Gastroesophageal sphincter (tissue), 4 donors: ENCODE measurements around the gene BRIP1. TPM values are rescaled to one million over a fixed set of nuclear protein-coding genes. Genes with fewer than 3 reads are reported as not detected.

Source experiments
- ATAC-seq: fragments of 150-250 bp; one replicate; pipeline ENCODE4 v1.9.1; 2016; ENCODE audit warnings: mild to moderate bottlenecking, moderate library complexity
- H3K27ac ChIP-seq, 4 donors: fragments of 200-600 bp; sonication (generic) in 3 of 4; 1 replicate in 3 of 4; 2 replicates in 1 of 4; pipeline ENCODE4 v1.5.1; 2016 to 2019
- H3K27me3 ChIP-seq: fragments of 200-600 bp; sonication (generic); one replicate; pipeline ENCODE4 v1.5.1; 2019
- H3K36me3 ChIP-seq, 2 donors: fragments of 200-600 bp; sonication (generic); one replicate each; pipeline ENCODE4 v1.5.1; 2019; ENCODE audit warnings: control low read depth in 1 of 2
- H3K4me1 ChIP-seq, 3 donors: fragments of 200-600 bp; sonication (generic); 1 replicate in 2 of 3; 2 replicates in 1 of 3; pipeline ENCODE4 v1.5.1; 2016 to 2019; ENCODE audit warnings: control low read depth in 2 of 3
- H3K4me3 ChIP-seq, 2 donors: fragments of 200-600 bp; sonication (generic); one replicate each; pipeline ENCODE4 v1.5.1; 2019; ENCODE audit warnings: mild to moderate bottlenecking in 1 of 2, moderate library complexity in 1 of 2
- H3K9me3 ChIP-seq, 3 donors: fragments of 200-600 bp; sonication (generic); one replicate each; pipeline ENCODE4 v1.5.1; 2017 to 2019; ENCODE audit warnings: control low read depth in 2 of 3
- CTCF ChIP-seq, 4 experiments: fragments of 200-600 bp in 2 of 4; fragments of 450-650 bp in 2 of 4; sonication (generic) in 1 of 4; IDR thresholded peaks; one replicate each; pipeline ENCODE4 v1.5.1; 2017 to 2019; ENCODE audit warnings: antibody characterized with exemption in 4 of 4, mild to moderate bottlenecking in 2 of 4, moderate library complexity in 2 of 4
- EP300 ChIP-seq: sonication (generic); formaldehyde crosslinking; IDR thresholded peaks from one replicate; pipeline ENCODE4 v1.6.1; 2017; ENCODE audit warnings: antibody characterized with exemption, mild to moderate bottlenecking
- POLR2A ChIP-seq, 2 donors: fragments of 450-650 bp; IDR thresholded peaks; one replicate each; pipeline ENCODE4 v1.6.1; 2017; ENCODE audit warnings: antibody characterized with exemption in 2 of 2, mild to moderate bottlenecking in 2 of 2, moderate library complexity in 1 of 2
- POLR2AphosphoS5 ChIP-seq: sonication (generic); formaldehyde crosslinking; IDR thresholded peaks from one replicate; pipeline ENCODE4 v1.6.1; 2017; ENCODE audit warnings: antibody characterized with exemption
- WGBS, 2 donors: methylation state at CpG; one replicate each; pipeline ENCODE4 v1.1.5; 2018; ENCODE audit warnings: low coverage in 1 of 2; 5-methylcytosine and 5-hydroxymethylcytosine counted together
- total RNA-seq, 4 donors: library from RNA; depleted of rRNA; stranded (reverse); fragments of >200 nt; gene quantifications; one replicate each; pipeline ENCODE4 v1.1.0, GENCODE V29; 2016

Gene BRIP1
- total RNA-seq, 4 donors from 2014 or later, result 0.15 to 1.1 (median 0.29) TPM

DNA sequence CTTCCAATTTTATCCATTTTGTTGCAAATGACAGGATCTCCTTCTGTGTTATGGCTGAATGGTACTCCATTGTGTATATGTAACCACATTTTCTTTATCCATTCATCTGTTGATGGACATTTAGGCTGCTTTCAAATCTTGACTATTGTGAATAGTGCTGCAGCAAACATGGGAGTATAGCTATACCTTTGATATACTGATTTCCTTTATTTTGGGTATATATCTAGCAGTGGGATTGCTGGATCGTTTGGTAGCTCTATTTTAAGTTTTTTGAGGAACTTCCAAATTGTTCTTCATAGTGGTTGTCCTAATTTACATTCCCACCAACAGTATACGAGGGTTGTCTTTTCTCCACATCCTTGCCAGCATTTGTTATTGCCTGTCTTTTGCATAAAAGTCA lies 67.8 kb downstream of the BRIP1 start:
- H3K4me3 ChIP-seq, result no peak overlapping the region
- WGBS, 2 donors, result 80 to 94% methylated on average over 2 of the region's 2 CpGs
- TF ChIP-seq POLR2A (IDR thresholded peaks at IDR 0.05) (no peak), CTCF (IDR thresholded peaks at IDR 0.05) (no peak), POLR2AphosphoS5 (no peak), EP300 (no peak)
- H3K36me3 ChIP-seq, result no peaks in the 10 kb centered on the region
- no peak for ATAC-seq
- no peak overlapping the region for H3K27ac ChIP-seq
- H3K9me3 ChIP-seq, result no peaks in the 10 kb centered on the region
- no peaks in the 10 kb centered on the region for H3K27me3 ChIP-seq
- H3K4me1 ChIP-seq, result no peaks in the 10 kb centered on the region

GRCh38 chr17:61794792-61795191 lies 68.5 kb downstream of the BRIP1 start:
- H3K36me3 ChIP-seq, result no peaks in the 10 kb centered on the region
- no peak overlapping the region for H3K4me3 ChIP-seq
- no peaks in the 10 kb centered on the region for H3K9me3 ChIP-seq
- no peak for ATAC-seq
- WGBS, 2 donors, result 100% methylated on average over 1 of the region's 1 CpG
- no peaks in the 10 kb centered on the region for H3K4me1 ChIP-seq
- no peak for TF ChIP-seq CTCF (IDR thresholded peaks at IDR 0.05)
- TF ChIP-seq POLR2A (IDR thresholded peaks at IDR 0.05), result no peak
- no peak for TF ChIP-seq EP300
- TF ChIP-seq POLR2AphosphoS5, result no peak
- no peak overlapping the region for H3K27ac ChIP-seq
- no peaks in the 10 kb centered on the region for H3K27me3 ChIP-seq

GRCh38 chr17:61794242-61794641 lies 69.1 kb downstream of the BRIP1 start:
- Histone ChIP-seq H3K36me3 (no peaks in the 10 kb centered on the region), H3K9me3 (no peaks in the 10 kb centered on the region), H3K4me1 (no peaks in the 10 kb centered on the region), H3K27ac (no peak overlapping the region), H3K27me3 (no peaks in the 10 kb centered on the region), H3K4me3 (no peak overlapping the region)
- ATAC-seq, result no peak
- TF ChIP-seq POLR2A (IDR thresholded peaks at IDR 0.05) (no peak), POLR2AphosphoS5 (no peak), CTCF (IDR thresholded peaks at IDR 0.05) (no peak), EP300 (no peak)
- 94 to 95% methylated on average over 4 of the region's 4 CpGs for WGBS, 2 donors

DNA sequence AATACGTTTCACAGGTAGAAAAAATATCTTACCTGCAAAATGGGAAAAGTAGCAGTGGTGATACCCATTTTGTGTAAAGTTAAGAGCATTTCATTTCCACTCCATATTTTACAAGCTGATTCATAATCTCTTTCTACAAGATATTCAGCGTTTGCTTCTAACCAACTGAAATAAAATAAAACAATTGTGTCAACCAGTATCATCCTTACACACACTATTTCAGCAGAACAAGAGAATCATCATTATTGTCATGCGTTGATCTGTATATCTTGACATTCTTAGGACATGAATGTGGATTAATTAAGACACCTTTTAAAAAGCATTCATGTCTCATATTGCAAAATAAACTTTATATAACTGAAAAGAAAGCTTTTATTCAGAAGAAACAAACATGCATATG lies 69.8 kb downstream of the BRIP1 start:
- WGBS, 2 donors, result 95 to 97% methylated on average over 3 of the region's 3 CpGs
- Histone ChIP-seq H3K4me1 (no peaks in the 10 kb centered on the region), H3K9me3 (no peaks in the 10 kb centered on the region), H3K27me3 (no peaks in the 10 kb centered on the region), H3K4me3 (no peak overlapping the region), H3K36me3 (no peaks in the 10 kb centered on the region), H3K27ac (no peak overlapping the region)
- TF ChIP-seq CTCF (IDR thresholded peaks at IDR 0.05) (no peak), POLR2AphosphoS5 (no peak), EP300 (no peak)
- ATAC-seq, result no peak

GRCh38 chr17:61789872-61790271 lies 73.5 kb downstream of the BRIP1 start:
- no peaks in the 10 kb centered on the region for H3K9me3 ChIP-seq
- no peaks in the 10 kb centered on the region for H3K4me1 ChIP-seq
- TF ChIP-seq POLR2AphosphoS5 (no peak), POLR2A (IDR thresholded peaks at IDR 0.05) (no peak), CTCF (IDR thresholded peaks at IDR 0.05) (no peak), EP300 (no peak)
- no peak for ATAC-seq
- H3K27me3 ChIP-seq, result no peaks in the 10 kb centered on the region
- H3K4me3 ChIP-seq, result no peak overlapping the region
- H3K27ac ChIP-seq, result no peak overlapping the region
- H3K36me3 ChIP-seq, result no peaks in the 10 kb centered on the region
